ENCODE measurements around the gene PSMC2. TPM values are rescaled to one million over a fixed set of nuclear protein-coding genes. Genes with fewer than 3 reads are reported as not detected.

Gene PSMC2
- total and polyA plus RNA-seq, 3 donors from 2014 or later = 74.5 to 151 (median 80.9) TPM

DNA sequence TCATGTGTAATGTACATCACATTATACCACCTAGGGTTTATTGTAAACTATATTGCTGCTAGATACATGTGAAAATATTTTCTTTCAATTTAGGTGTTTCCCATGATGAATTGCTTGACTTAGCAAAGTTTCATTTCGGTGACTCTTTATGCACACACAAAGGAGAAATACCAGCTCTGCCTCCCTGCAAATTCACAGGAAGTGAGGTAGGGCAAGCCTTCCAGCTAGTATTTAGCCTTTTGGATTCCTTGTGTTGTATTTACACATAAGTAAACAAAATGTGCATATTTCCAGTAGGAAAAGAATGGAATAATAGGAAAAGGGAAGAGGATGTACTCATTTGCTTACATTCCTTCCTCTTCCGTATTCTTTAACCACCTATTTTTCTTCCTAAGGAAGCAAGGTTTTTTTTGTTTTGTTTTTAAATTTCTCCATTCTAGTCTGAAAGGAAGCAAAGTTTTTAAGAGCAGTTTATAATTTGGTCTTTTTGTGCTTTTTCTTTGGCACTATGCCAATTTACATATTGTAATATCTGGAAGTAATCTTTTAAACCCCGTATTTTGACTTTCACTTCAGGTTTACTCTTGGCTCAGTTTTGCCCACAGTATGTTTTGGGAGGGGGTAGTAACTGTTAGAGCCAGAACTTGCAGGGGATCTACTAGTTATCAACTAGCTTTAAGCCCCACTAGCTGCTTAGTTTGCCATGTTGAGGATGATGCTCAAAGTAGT is 39.8 kb upstream of the PSMC2 start:
- intact Hi-C loops (cut with DNase I; ENCODE audit: low total_unique reads) = no loop called here
- no peaks in the 10 kb centered on the region for H3K36me3 ChIP-seq (ENCODE audit: low read depth, missing control alignments)

DNA sequence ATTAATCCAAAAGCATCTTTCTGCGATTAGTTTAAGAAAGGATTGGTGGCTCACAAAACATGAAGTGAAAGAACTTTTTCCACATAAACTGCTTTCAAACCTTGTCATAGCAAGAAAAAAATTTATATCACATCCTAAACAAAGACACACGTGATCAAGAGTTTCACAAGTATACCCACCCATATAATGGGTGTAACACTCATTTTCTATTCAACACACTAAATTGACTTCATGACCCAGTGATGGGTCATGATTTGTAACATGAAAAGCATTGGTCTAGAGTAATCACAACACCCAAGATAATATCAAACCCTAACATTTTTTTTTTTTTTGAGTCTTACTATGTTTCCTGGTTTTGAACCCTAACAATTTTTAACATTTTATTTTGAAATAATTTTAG is 32.6 kb upstream of the PSMC2 start:
- Histone ChIP-seq H3K27me3 (no peaks in the 10 kb centered on the region), H3K4me1 (no peaks in the 10 kb centered on the region), H3K36me3 (ENCODE audit: low read depth, missing control alignments) (no peaks in the 10 kb centered on the region), H3K27ac (no peak overlapping the region), H3K4me3 (no peak overlapping the region), H3K9me3 (no peaks in the 10 kb centered on the region)
- DNase-seq = no peak
- intact Hi-C loops (cut with DNase I; ENCODE audit: low total_unique reads) = no loop called here
- 84 to 88% methylated on average over 2 of the region's 2 CpGs for WGBS, 2 donors
- TF ChIP-seq POLR2A (IDR thresholded peaks at IDR 0.05) = no peak
- TF ChIP-seq, protein P1, sequence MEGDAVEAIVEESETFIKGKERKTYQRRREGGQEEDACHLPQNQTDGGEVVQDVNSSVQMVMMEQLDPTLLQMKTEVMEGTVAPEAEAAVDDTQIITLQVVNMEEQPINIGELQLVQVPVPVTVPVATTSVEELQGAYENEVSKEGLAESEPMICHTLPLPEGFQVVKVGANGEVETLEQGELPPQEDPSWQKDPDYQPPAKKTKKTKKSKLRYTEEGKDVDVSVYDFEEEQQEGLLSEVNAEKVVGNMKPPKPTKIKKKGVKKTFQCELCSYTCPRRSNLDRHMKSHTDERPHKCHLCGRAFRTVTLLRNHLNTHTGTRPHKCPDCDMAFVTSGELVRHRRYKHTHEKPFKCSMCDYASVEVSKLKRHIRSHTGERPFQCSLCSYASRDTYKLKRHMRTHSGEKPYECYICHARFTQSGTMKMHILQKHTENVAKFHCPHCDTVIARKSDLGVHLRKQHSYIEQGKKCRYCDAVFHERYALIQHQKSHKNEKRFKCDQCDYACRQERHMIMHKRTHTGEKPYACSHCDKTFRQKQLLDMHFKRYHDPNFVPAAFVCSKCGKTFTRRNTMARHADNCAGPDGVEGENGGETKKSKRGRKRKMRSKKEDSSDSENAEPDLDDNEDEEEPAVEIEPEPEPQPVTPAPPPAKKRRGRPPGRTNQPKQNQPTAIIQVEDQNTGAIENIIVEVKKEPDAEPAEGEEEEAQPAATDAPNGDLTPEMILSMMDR (IDR thresholded peaks at IDR 0.05) = no peak

More for the DNA sequence above, 39.8 kb upstream of the PSMC2 start:
- Histone ChIP-seq H3K4me1 (no peaks in the 10 kb centered on the region), H3K27me3 (no peaks in the 10 kb centered on the region), H3K9me3 (no peaks in the 10 kb centered on the region), H3K4me3 (no peak overlapping the region), H3K27ac (no peak overlapping the region)
- WGBS, 2 donors = 63 to 69% methylated on average over 3 of the region's 3 CpGs
- TF ChIP-seq, protein P1 (IDR thresholded peaks at IDR 0.05) = no peak
- no peak for TF ChIP-seq POLR2A (IDR thresholded peaks at IDR 0.05)
- DNase-seq = no peak

DNA sequence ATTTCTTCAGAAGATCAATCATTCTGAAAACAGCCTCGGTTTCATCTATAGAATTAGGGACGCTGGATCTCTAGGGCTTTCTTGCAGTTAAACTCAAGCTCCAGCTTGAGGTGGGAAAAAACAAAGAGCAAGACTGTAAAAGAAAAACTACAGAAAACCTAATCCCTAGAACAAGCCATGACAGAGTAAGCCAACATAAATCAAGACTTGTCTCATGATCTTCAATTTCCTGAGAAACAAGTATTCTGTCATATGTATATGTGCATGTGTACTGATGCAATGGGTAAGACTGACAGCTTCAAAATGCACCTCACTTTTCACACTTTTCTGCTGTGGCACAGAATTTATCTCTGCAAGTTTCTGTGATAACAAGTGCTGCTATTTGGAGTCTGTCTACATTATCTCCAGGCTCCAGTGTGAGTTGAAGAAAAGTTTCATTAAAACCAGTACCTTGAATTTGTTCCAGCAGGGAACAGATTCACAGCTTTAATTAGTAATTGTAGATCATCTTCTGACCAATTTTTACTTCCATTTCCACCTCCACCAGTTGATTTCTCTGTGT is 31.0 kb upstream of the PSMC2 start:
- H3K36me3 ChIP-seq (ENCODE audit: low read depth, missing control alignments) = no peaks in the 10 kb centered on the region
- intact Hi-C loops (cut with DNase I; ENCODE audit: low total_unique reads) = no loop called here
- 87 to 92% methylated on average over 2 of the region's 2 CpGs for WGBS, 2 donors

DNA sequence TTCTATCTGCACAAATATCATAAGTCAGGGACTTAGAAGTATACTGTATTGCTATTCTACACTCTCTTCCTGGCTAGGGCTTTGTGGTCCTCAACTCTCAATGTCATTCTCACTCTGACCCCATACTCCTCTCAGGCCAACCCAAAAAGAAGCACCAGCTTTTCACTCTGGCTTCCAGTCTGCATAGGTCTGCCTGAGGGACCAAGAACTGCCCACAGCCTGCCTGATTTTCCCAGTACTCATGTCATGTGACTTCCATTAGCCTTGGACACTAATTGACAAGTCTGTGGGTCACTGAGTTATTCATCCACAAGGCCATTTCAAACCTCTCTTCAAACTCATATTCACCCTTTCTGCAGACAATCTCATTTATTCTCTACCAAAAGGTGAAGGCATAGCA is 30.4 kb upstream of the PSMC2 start:
- H3K9me3 ChIP-seq = no peaks in the 10 kb centered on the region
- no peaks in the 10 kb centered on the region for H3K4me1 ChIP-seq
- H3K36me3 ChIP-seq (ENCODE audit: low read depth, missing control alignments) = no peaks in the 10 kb centered on the region
- H3K27me3 ChIP-seq = no peaks in the 10 kb centered on the region
- no peak overlapping the region for H3K4me3 ChIP-seq
- DNase-seq = no peak
- intact Hi-C loops (cut with DNase I; ENCODE audit: low total_unique reads) = no loop called here
- no peak overlapping the region for H3K27ac ChIP-seq
- no peak for TF ChIP-seq POLR2A (IDR thresholded peaks at IDR 0.05)
- TF ChIP-seq, protein P1 (IDR thresholded peaks at IDR 0.05) = no peak

More for the DNA sequence above, 31.0 kb upstream of the PSMC2 start:
- no peak for DNase-seq
- Histone ChIP-seq H3K27me3 (no peaks in the 10 kb centered on the region), H3K4me1 (no peaks in the 10 kb centered on the region), H3K9me3 (no peaks in the 10 kb centered on the region), H3K4me3 (no peak overlapping the region), H3K27ac (no peak overlapping the region)
- TF ChIP-seq, protein P1 (IDR thresholded peaks at IDR 0.05) = no peak
- TF ChIP-seq POLR2A (IDR thresholded peaks at IDR 0.05) = no peak

DNA sequence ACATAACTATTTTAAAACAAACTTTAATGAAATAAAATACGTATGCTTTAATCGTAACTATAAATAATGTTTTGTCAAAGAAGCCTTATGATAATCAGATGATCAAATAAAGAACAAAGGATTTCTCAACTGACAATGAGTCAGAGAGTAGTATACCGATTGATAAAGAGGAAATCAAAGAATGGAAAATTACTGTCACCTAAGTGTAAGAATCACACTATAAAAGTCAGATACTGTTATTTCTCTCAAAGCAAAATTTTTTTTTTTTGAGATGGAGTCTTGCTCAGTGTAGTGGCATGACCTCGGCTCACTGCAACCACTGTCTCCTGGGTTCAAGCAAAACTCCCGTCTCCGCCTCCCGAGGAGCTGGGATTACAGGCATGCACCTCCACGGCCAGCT is 21.7 kb upstream of the PSMC2 start:
- Histone ChIP-seq H3K27ac (no peak overlapping the region), H3K4me3 (no peak overlapping the region), H3K9me3 (no peaks in the 10 kb centered on the region), H3K4me1 (no peaks in the 10 kb centered on the region), H3K36me3 (ENCODE audit: low read depth, missing control alignments) (no peaks in the 10 kb centered on the region), H3K27me3 (no peaks in the 10 kb centered on the region)
- intact Hi-C loops (cut with DNase I; ENCODE audit: low total_unique reads) = no loop called here
- TF ChIP-seq POLR2A (IDR thresholded peaks at IDR 0.05) = no peak
- TF ChIP-seq, protein P1 (IDR thresholded peaks at IDR 0.05) = no peak
- DNase-seq = no peak
- WGBS, 2 donors = 94 to 95% methylated on average over 8 of the region's 8 CpGs

Data from testis (tissue), 3 donors.